CD14-positive monocyte (primary cell): ENCODE data around the gene ME3. TPM values are rescaled to one million over a fixed set of nuclear protein-coding genes. Genes with fewer than 3 reads are reported as not detected.

Experiments used
- DNase-seq, 3 donors: peaks; one replicate each; pipeline ENCODE4 v3.0.0-alpha.2; 2011 to 2022
- H2AFZ ChIP-seq: 2 replicates; pipeline ENCODE4 v1.6.0; 2012; ENCODE audit warnings: mild to moderate bottlenecking, low read depth, low read length, inconsistent platforms; ENCODE audit not compliant: insufficient read depth, poor library complexity, severe bottlenecking
- H3K27ac ChIP-seq, 2 donors: 1 replicate in 1 of 2; 2 replicates in 1 of 2; pipeline ENCODE4 v1.5.1; 2012 to 2013; ENCODE audit warnings: low read length in 2 of 2, control low read depth in 1 of 2, inconsistent platforms in 1 of 2, low read depth in 1 of 2, mild to moderate bottlenecking in 1 of 2
- H3K27me3 ChIP-seq, 2 donors: one replicate each; pipeline versions ENCODE4 v1.6.0 to v1.6.1; 2011 to 2013; ENCODE audit warnings: low read length in 2 of 2; ENCODE audit not compliant: control insufficient read depth in 2 of 2, insufficient read depth in 2 of 2
- H3K36me3 ChIP-seq, 2 donors: replicated peaks in 1 of 2; 1 replicate in 1 of 2; 2 replicates in 1 of 2; pipeline versions ENCODE4 v1.5.1 to v1.6.1; 2012 to 2013; ENCODE audit warnings: low read length in 2 of 2, control low read depth in 1 of 2, inconsistent platforms in 1 of 2, mild to moderate bottlenecking in 1 of 2; ENCODE audit not compliant: insufficient read depth in 2 of 2, control insufficient read depth in 1 of 2
- H3K4me1 ChIP-seq, 2 donors: 1 replicate in 1 of 2; 2 replicates in 1 of 2; pipeline versions ENCODE4 v1.5.1 to v1.6.1; 2012 to 2013; ENCODE audit warnings: low read length in 2 of 2, control low read depth in 1 of 2, inconsistent platforms in 1 of 2, mild to moderate bottlenecking in 1 of 2, moderate library complexity in 1 of 2; ENCODE audit not compliant: insufficient read depth in 2 of 2, control insufficient read depth in 1 of 2
- H3K4me2 ChIP-seq: replicated peaks from 2 replicates; pipeline ENCODE3; 2012; ENCODE audit warnings: low read length, moderate library complexity, mild to moderate bottlenecking; ENCODE audit not compliant: poor library complexity, severe bottlenecking; ENCODE audit errors: extremely low read depth
- H3K4me3 ChIP-seq, 3 experiments: fragments of 200-600 bp in 1 of 3; sonication (generic) in 1 of 3; replicated peaks in 1 of 3; 1 replicate in 2 of 3; 2 replicates in 1 of 3; pipeline ENCODE4 v1.5.1; 2011 to 2013; ENCODE audit warnings: low read length in 3 of 3, mild to moderate bottlenecking in 3 of 3, control low read depth in 2 of 3, low read depth in 2 of 3, inconsistent platforms in 1 of 3, moderate library complexity in 1 of 3
- H3K79me2 ChIP-seq: 2 replicates; pipeline ENCODE4 v1.6.0; 2012; ENCODE audit warnings: mild to moderate bottlenecking, control low read depth, inconsistent platforms, low read length, moderate library complexity; ENCODE audit not compliant: insufficient read depth
- H3K9ac ChIP-seq: 2 replicates; pipeline ENCODE4 v1.6.0; 2017; ENCODE audit warnings: low read length, mild to moderate bottlenecking; ENCODE audit not compliant: insufficient read depth, poor library complexity, severe bottlenecking
- H3K9me3 ChIP-seq, 2 donors: replicated peaks in 1 of 2; 1 replicate in 1 of 2; 2 replicates in 1 of 2; pipeline versions ENCODE4 v1.5.1 to v1.6.1; 2012 to 2013; ENCODE audit warnings: low read length in 2 of 2, control low read depth in 1 of 2; ENCODE audit not compliant: control insufficient read depth in 1 of 2, insufficient read depth in 1 of 2
- H4K20me1 ChIP-seq: 2 replicates; pipeline ENCODE4 v1.6.0; 2012; ENCODE audit warnings: mild to moderate bottlenecking, low read length, control low read depth, moderate library complexity; ENCODE audit not compliant: insufficient read depth
- H3K27ac Mint-ChIP-seq, 7 donors: one replicate each; pipeline ENCODE4 v1.8.0; 2020; ENCODE audit warnings: mild to moderate bottlenecking in 7 of 7, mixed read lengths in 7 of 7, moderate library complexity in 6 of 7, inconsistent platforms in 2 of 7
- H3K27me3 Mint-ChIP-seq, 3 donors: one replicate each; pipeline ENCODE4 v1.8.0; 2021 to 2022; ENCODE audit warnings: low read depth in 3 of 3, mild to moderate bottlenecking in 3 of 3, mixed read lengths in 3 of 3, moderate library complexity in 3 of 3, inconsistent platforms in 1 of 3
- H3K36me3 Mint-ChIP-seq, 2 donors: one replicate each; pipeline ENCODE4 v1.8.0; 2020; ENCODE audit warnings: mixed read lengths in 2 of 2, inconsistent platforms in 1 of 2, mild to moderate bottlenecking in 1 of 2
- H3K4me1 Mint-ChIP-seq: one replicate; pipeline ENCODE4 v1.8.0; 2020; ENCODE audit warnings: mild to moderate bottlenecking, mixed read lengths
- H3K4me3 Mint-ChIP-seq, 2 donors: one replicate each; pipeline ENCODE4 v1.8.0; 2020; ENCODE audit warnings: mild to moderate bottlenecking in 2 of 2, mixed read lengths in 2 of 2, moderate library complexity in 1 of 2
- H3K9me3 Mint-ChIP-seq, 7 donors: one replicate each; pipeline ENCODE4 v1.8.0; 2020 to 2022; ENCODE audit warnings: mixed read lengths in 7 of 7, mild to moderate bottlenecking in 6 of 7, moderate library complexity in 6 of 7, inconsistent platforms in 2 of 7
- CTCF ChIP-seq: fragments of 200-600 bp; IDR thresholded peaks from one replicate; pipeline ENCODE4 v1.8.0; 2022; ENCODE audit warnings: antibody characterized with exemption, mild to moderate bottlenecking
- WGBS: methylation state at CpG from one replicate; pipeline ENCODE4 v1.1.5; 2013; ENCODE audit warnings: missing lambda C conversion rate; ENCODE audit not compliant: insufficient coverage; 5-methylcytosine and 5-hydroxymethylcytosine counted together
- intact Hi-C, 2 donors: fragments of 100-400 bp; cut with micrococcal nuclease; formaldehyde crosslinking; loops; one replicate each; pipeline versions ENCODE4 v1.15.0 to v1.15.1; 2023
- polyA plus RNA-seq, 3 donors: library from polyadenylated mRNA; depleted of rRNA in 1 of 3; unstranded in 2 of 3; stranded (reverse) in 1 of 3; fragments of 300-500 nt in 2 of 3; fragments of >200 nt in 1 of 3; fragmentation: Illumina TruSeq in 2 of 3; gene quantifications; 1 replicate in 2 of 3; 2 replicates in 1 of 3; pipeline ENCODE4 v1.2.3, GENCODE V29; 2012 to 2021

ME3 gene
- polyA plus RNA-seq, 3 donors, result 0.31 to 3.0 (median 0.42) TPM

DNA sequence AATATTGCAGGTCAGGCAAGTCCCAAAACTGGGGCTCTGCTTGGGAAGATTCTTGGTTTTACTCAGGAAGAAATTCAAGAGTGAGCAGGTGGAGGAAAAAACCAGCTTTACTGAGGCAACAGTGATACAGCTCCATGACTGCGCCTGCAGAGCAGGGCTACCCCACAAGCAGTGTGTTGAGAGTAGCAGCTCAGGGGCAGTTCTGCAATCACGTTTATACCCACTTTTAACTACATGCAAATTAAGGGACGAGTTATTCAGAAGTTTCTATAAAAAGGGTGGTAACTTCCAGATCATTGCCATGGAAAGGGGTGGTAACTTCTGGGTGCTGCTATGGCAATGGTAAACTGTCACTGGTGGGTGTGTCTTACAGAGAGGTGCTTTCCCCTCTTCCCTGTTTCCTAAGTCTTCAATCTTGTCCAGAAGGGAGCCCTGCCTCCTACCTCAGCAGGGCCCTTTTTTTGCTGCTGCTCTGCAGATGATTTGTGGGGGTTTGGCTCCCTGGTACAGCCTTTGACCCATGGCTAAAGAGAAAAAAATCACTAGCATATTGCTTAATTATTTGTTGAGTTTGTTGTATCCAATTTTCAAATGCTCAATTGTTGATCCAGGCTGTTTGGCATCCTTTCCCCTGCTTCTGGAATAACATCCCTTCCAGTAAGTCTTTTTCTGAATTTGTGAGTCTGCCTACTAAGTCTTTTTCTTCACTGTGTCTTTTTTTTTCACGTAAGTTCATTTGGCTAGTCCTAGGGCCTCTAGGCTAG, 30.0 kb upstream of the ME3 start:
- H3K4me3 Mint-ChIP-seq, result no peak overlapping the region
- no peaks in the 10 kb centered on the region for H3K9me3 Mint-ChIP-seq

More for the DNA sequence above, 30.0 kb upstream of the ME3 start:
- H3K36me3 ChIP-seq, result no peaks in the 10 kb centered on the region
- H4K20me1 ChIP-seq, result no peaks in the 10 kb centered on the region
- DNase-seq, result no peak
- 100% methylated on average over 1 of the region's 4 CpGs for WGBS
- no peak for TF ChIP-seq CTCF
- Mint-ChIP-seq H3K36me3 (no peaks in the 10 kb centered on the region), H3K4me1 (peaks cover 5% of the 10 kb centered on the region), H3K27ac (peak overlapping the region in 1 of 7 donors; percentile 24), H3K27me3 (peaks cover 0 to 3% (median 0%) of the 10 kb centered on the region in 3 donors)
- H3K9me3 ChIP-seq, result no peaks in the 10 kb centered on the region
- intact Hi-C loops, result no loop called here
- H3K4me3 ChIP-seq, result no peak overlapping the region
- no peak overlapping the region for H2AFZ ChIP-seq
- H3K9ac ChIP-seq, result no peak overlapping the region
- no peak overlapping the region for H3K27ac ChIP-seq
- H3K27me3 ChIP-seq, result no peaks in the 10 kb centered on the region
- peaks cover 0 to 3% of the 10 kb centered on the region in 2 donors for H3K4me1 ChIP-seq
- H3K4me2 ChIP-seq, result no peak overlapping the region
- no peaks in the 10 kb centered on the region for H3K79me2 ChIP-seq
